SK-N-SH (cell line): ENCODE data around the gene QSER1. TPM values are rescaled to one million over a fixed set of nuclear protein-coding genes. Genes with fewer than 3 reads are reported as not detected.

Source experiments
- CTCF ChIA-PET: fragments of 300-600, 350-600 bp; formaldehyde crosslinking; extraction: SDS; loops from one replicate; lab custom pipeline; 2021; lab: Yijun Ruan, JAX
- POLR2A ChIA-PET: fragments of 350-600 bp; sonication (Branson Sonifier 250); formaldehyde crosslinking; extraction: SDS; loops from one replicate; lab custom pipeline; 2020; ENCODE audit warnings: antibody characterized with exemption, inconsistent platforms; lab: Yijun Ruan, JAX
- DNase-seq: peaks from one replicate; pipeline ENCODE4 v3.0.0; 2012
- H2AFZ ChIP-seq: fragments of 200-600 bp; sonication (generic); 2 replicates; pipeline ENCODE4 v1.8.1; 2016; ENCODE audit warnings: antibody characterized with exemption, mild to moderate bottlenecking, low read depth
- H3F3A ChIP-seq: fragments of 200-600 bp; sonication (generic); replicated peaks from 2 replicates; pipeline ENCODE3; 2016; ENCODE audit warnings: antibody characterized with exemption, mild to moderate bottlenecking; ENCODE audit not compliant: insufficient read depth
- H3K27ac ChIP-seq, 2 experiments: fragments of 200-500 bp in 1 of 2; fragments of 200-600 bp in 1 of 2; sonication (Bioruptor generic) in 1 of 2; sonication (generic), shearing (Covaris generic) in 1 of 2; 2 replicates each; pipeline versions ENCODE4 v1.5.1 to v1.6.1; 2014 to 2016; ENCODE audit warnings: low read depth in 2 of 2, inconsistent platforms in 1 of 2, low read length in 1 of 2, mild to moderate bottlenecking in 1 of 2, mixed read lengths in 1 of 2
- H3K27me3 ChIP-seq: fragments of 200-600 bp; sonication (generic), shearing (Covaris generic); 2 replicates; pipeline ENCODE4 v1.6.1; 2016; ENCODE audit warnings: mixed run types; ENCODE audit not compliant: insufficient read depth
- H3K36me3 ChIP-seq, 2 experiments: fragments of 200-500 bp in 1 of 2; fragments of 200-600 bp in 1 of 2; sonication (Bioruptor generic) in 1 of 2; sonication (generic) in 1 of 2; replicated peaks in 1 of 2; 2 replicates each; pipeline versions ENCODE3 to v1.5.1; 2014 to 2016; ENCODE audit warnings: low read length in 1 of 2, mild to moderate bottlenecking in 1 of 2; ENCODE audit not compliant: insufficient read depth in 2 of 2, control insufficient read depth in 1 of 2
- H3K4me1 ChIP-seq, 2 experiments: fragments of 200-500 bp in 1 of 2; fragments of 200-600 bp in 1 of 2; sonication (Bioruptor generic) in 1 of 2; sonication (generic), shearing (Covaris generic) in 1 of 2; 2 replicates each; pipeline versions ENCODE4 v1.5.1 to v1.6.1; 2014 to 2016; ENCODE audit warnings: low read depth in 1 of 2, low read length in 1 of 2, mixed run types in 1 of 2; ENCODE audit not compliant: insufficient read depth in 2 of 2, control insufficient read depth in 1 of 2
- H3K4me2 ChIP-seq: fragments of 200-600 bp; sonication (generic), shearing (Covaris generic); 2 replicates; pipeline ENCODE4 v1.6.1; 2017; ENCODE audit warnings: mixed run types
- H3K4me3 ChIP-seq, 2 experiments: fragments of 200-500 bp in 1 of 2; fragments of 200-600 bp in 1 of 2; sonication (Bioruptor generic) in 1 of 2; sonication (generic), shearing (Covaris generic) in 1 of 2; 2 replicates each; pipeline versions ENCODE4 v1.5.1 to v1.8.1; 2014 to 2016; ENCODE audit warnings: low read depth in 2 of 2, inconsistent platforms in 1 of 2, low read length in 1 of 2, mild to moderate bottlenecking in 1 of 2, mixed read lengths in 1 of 2, moderate library complexity in 1 of 2
- H3K79me2 ChIP-seq: fragments of 200-600 bp; sonication (generic); 2 replicates; pipeline ENCODE4 v1.8.1; 2017; ENCODE audit warnings: mild to moderate bottlenecking; ENCODE audit not compliant: insufficient read depth
- H3K9ac ChIP-seq: fragments of 200-600 bp; sonication (generic); 2 replicates; pipeline ENCODE4 v1.6.1; 2017; ENCODE audit warnings: mixed run types
- H3K9me2 ChIP-seq: fragments of 200-600 bp; sonication (generic); 2 replicates; pipeline ENCODE4 v1.6.1; 2017; ENCODE audit warnings: mixed run types
- H3K9me3 ChIP-seq: fragments of 200-600 bp; sonication (generic); 2 replicates; pipeline ENCODE4 v1.6.1; 2017; ENCODE audit warnings: mixed run types, mild to moderate bottlenecking, moderate library complexity
- H4K20me1 ChIP-seq: fragments of 200-600 bp; sonication (generic); 2 replicates; pipeline ENCODE4 v1.6.1; 2017; ENCODE audit warnings: mild to moderate bottlenecking, mixed run types; ENCODE audit not compliant: insufficient read depth
- CHD2 ChIP-seq: fragments of 150-350 bp; IDR thresholded peaks from 2 replicates; pipeline ENCODE4 v1.6.1; 2018; ENCODE audit warnings: low read length; ENCODE audit not compliant: partially characterized antibody
- CTCF ChIP-seq: fragments of 200-600 bp; sonication (generic); IDR thresholded peaks from 2 replicates; pipeline ENCODE4 v1.6.1; 2017; ENCODE audit warnings: antibody characterized with exemption, mild to moderate bottlenecking, moderate library complexity
- EZH2phosphoT487 ChIP-seq: fragments of 200-600 bp; sonication (generic); IDR thresholded peaks from 2 replicates; pipeline ENCODE4 v1.6.1; 2017; ENCODE audit warnings: low read depth, mixed run types, mild to moderate bottlenecking, antibody characterized with exemption, moderate library complexity, borderline replicate concordance
- FOSL2 ChIP-seq: IDR thresholded peaks from 2 replicates; pipeline ENCODE4 v1.4.0; 2012; ENCODE audit warnings: low read depth, mild to moderate bottlenecking, moderate library complexity, borderline replicate concordance
- GABPA ChIP-seq: IDR thresholded peaks from 2 replicates; pipeline ENCODE4 v1.4.0; 2012; ENCODE audit warnings: low read depth, mild to moderate bottlenecking
- GATA2 ChIP-seq: sonication (generic); formaldehyde crosslinking; IDR thresholded peaks from 2 replicates; pipeline ENCODE4 v1.5.0; 2020; ENCODE audit warnings: mild to moderate bottlenecking, missing genetic modification reagents
- JUND ChIP-seq: IDR thresholded peaks from 2 replicates; pipeline ENCODE4 v1.4.0; 2012
- MEF2A ChIP-seq: IDR thresholded peaks from 2 replicates; pipeline ENCODE4 v1.4.0; 2012; ENCODE audit warnings: low read depth, borderline replicate concordance
- NFIC ChIP-seq: IDR thresholded peaks from 2 replicates; pipeline ENCODE4 v1.4.0; 2012; ENCODE audit warnings: borderline replicate concordance
- NRF1 ChIP-seq: IDR thresholded peaks from 2 replicates; pipeline ENCODE4 v1.6.1; 2012; ENCODE audit warnings: low read depth, mild to moderate bottlenecking, low read length
- PBX3 ChIP-seq: IDR thresholded peaks from 2 replicates; pipeline ENCODE4; 2012
- RAD21 ChIP-seq: IDR thresholded peaks from 2 replicates; pipeline ENCODE4 v1.6.1; 2012; ENCODE audit warnings: mild to moderate bottlenecking, low read length
- RCOR1 ChIP-seq: fragments of 150-350 bp; IDR thresholded peaks from 2 replicates; pipeline ENCODE4 v1.6.1; 2017; ENCODE audit warnings: antibody characterized with exemption, low read length
- RFX5 ChIP-seq: IDR thresholded peaks from 2 replicates; pipeline ENCODE4 v1.6.1; 2012; ENCODE audit warnings: mild to moderate bottlenecking, improper control_type of control experiment, low read length
- SIN3A ChIP-seq: IDR thresholded peaks from 2 replicates; pipeline ENCODE4 v1.6.1; 2012; ENCODE audit warnings: low read depth, mild to moderate bottlenecking, low read length, moderate library complexity, borderline replicate concordance
- TCF12 ChIP-seq: IDR thresholded peaks from 2 replicates; pipeline ENCODE4 v1.4.0; 2012
- TEAD4 ChIP-seq: IDR thresholded peaks from 2 replicates; pipeline ENCODE4 v1.4.0; 2012; ENCODE audit warnings: mild to moderate bottlenecking, borderline replicate concordance; ENCODE audit not compliant: insufficient read depth
- USF1 ChIP-seq: IDR thresholded peaks from 2 replicates; pipeline ENCODE4 v1.4.0; 2012; ENCODE audit warnings: low read depth, borderline replicate concordance
- USF2 ChIP-seq: fragments of 150-350 bp; IDR thresholded peaks from 2 replicates; pipeline ENCODE4 v1.6.1; 2017; ENCODE audit warnings: antibody characterized with exemption, low read length, low read depth, borderline replicate concordance
- ZBTB33 ChIP-seq: IDR thresholded peaks from 2 replicates; pipeline ENCODE4 v1.4.0; 2012; ENCODE audit warnings: low read depth, borderline replicate concordance
- WGBS: methylation state at CpG from one replicate; pipeline ENCODE4 v1.1.6; 2017; ENCODE audit warnings: low lambda C conversion rate; 5-methylcytosine and 5-hydroxymethylcytosine counted together
- polyA plus RNA-seq, 3 experiments: library from polyadenylated mRNA; depleted of rRNA; stranded (reverse); fragments of >200 nt; gene quantifications; 2 replicates each; pipeline ENCODE4 v1.2.3, GENCODE V29; 2012
- TF ChIP-seq, protein P1 (sequence below): fragments of 150-350 bp; IDR thresholded peaks from 2 replicates; pipeline ENCODE4 v1.6.1; 2016; ENCODE audit warnings: mild to moderate bottlenecking, low read depth, low read length

The QSER1 gene
- polyA plus RNA-seq, 1 of the 3 experiments (the other 2 are of a cell fraction): 4.2 TPM

DNA sequence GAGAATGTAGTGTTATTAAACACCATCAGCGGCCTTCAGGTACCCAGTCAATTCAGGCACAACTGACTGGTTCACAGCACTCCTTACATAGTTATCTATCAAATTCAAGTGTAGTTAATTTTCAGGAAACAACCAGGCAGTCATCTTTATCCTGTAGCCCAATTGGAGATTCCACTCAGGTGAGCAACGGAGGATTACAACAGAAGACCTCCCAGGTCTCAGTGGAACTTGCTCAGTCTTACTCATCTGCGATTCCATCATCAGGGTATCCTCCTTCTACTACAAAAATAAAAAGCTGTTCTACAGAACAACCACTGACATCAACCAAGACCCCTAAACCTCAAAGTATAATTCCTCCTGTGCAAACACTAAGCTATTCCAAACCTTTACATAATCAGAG lies 39.6 kb downstream of the QSER1 start:
- WGBS: 93% methylated on average over 2 of the region's 3 CpGs
- ChIA-PET CTCF (no interaction called here), POLR2A (no interaction called here)
- H3K9me3 ChIP-seq: no peaks in the 10 kb centered on the region
- no peak overlapping the region for H3K9ac ChIP-seq
- H4K20me1 ChIP-seq: peaks cover under 1% of the 10 kb centered on the region; the same call in 1 of the 2 replicates
- H3K36me3 ChIP-seq: peaks cover 60 to 83% of the 10 kb centered on the region in 2 experiments
- no peak overlapping the region for H3K4me2 ChIP-seq
- H3F3A ChIP-seq: peaks cover 3% of the 10 kb centered on the region
- H3K79me2 ChIP-seq: peaks cover 52% of the 10 kb centered on the region; the same call in 1 of the 2 replicates
- no peak overlapping the region for H3K4me3 ChIP-seq
- no peaks in the 10 kb centered on the region for H3K27me3 ChIP-seq
- no peaks in the 10 kb centered on the region; a peak in 1 of 4 replicates for H3K4me1 ChIP-seq
- TF ChIP-seq TEAD4: no peak
- TF ChIP-seq TCF12: no peak
- TF ChIP-seq ZBTB33: no peak
- TF ChIP-seq SIN3A: no peak
- no peak for TF ChIP-seq RCOR1
- no peak for TF ChIP-seq NRF1
- TF ChIP-seq RFX5: no peak
- TF ChIP-seq MEF2A: no peak
- TF ChIP-seq FOSL2: no peak
- TF ChIP-seq USF2: no peak
- no peak for TF ChIP-seq CHD2
- no peak for TF ChIP-seq PBX3
- TF ChIP-seq JUND: no peak
- TF ChIP-seq, all 33 proteins: peak for 0
- Histone ChIP-seq H3K27ac (no peak overlapping the region), H2AFZ (no peak overlapping the region), H3K9me2 (no peaks in the 10 kb centered on the region)
- no peak for DNase-seq

- Histone ChIP-seq H4K20me1 (no peaks in the 10 kb centered on the region), H3K4me1 (no peaks in the 10 kb centered on the region; a peak in 1 of 4 replicates), H3K9ac (no peak overlapping the region), H3K9me2 (no peaks in the 10 kb centered on the region), H3K79me2 (peaks cover 51% of the 10 kb centered on the region), H3K4me3 (no peak overlapping the region), H3K27me3 (no peaks in the 10 kb centered on the region), H3F3A (peaks cover 5% of the 10 kb centered on the region), H2AFZ (no peak overlapping the region), H3K4me2 (no peak overlapping the region), H3K36me3 (peaks cover 57 to 71% of the 10 kb centered on the region in 2 experiments), H3K9me3 (no peaks in the 10 kb centered on the region), H3K27ac (no peak overlapping the region)
- TF ChIP-seq NFIC (peak; percentile 33; the same call in 1 of the 2 replicates), CTCF (no peak), RAD21 (no peak), EZH2phosphoT487 (no peak), USF1 (no peak), GABPA (no peak), GATA2 (CRISPR knock-in tag) (no peak)
- TF ChIP-seq, protein P1, sequence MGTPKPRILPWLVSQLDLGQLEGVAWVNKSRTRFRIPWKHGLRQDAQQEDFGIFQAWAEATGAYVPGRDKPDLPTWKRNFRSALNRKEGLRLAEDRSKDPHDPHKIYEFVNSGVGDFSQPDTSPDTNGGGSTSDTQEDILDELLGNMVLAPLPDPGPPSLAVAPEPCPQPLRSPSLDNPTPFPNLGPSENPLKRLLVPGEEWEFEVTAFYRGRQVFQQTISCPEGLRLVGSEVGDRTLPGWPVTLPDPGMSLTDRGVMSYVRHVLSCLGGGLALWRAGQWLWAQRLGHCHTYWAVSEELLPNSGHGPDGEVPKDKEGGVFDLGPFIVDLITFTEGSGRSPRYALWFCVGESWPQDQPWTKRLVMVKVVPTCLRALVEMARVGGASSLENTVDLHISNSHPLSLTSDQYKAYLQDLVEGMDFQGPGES: no peak
- no peak for DNase-seq
- POLR2A ChIA-PET: interaction anchor here (0.7 kb wide), 1 partner anchor 74 kb away, joined by 3 read pairs; no protein-coding TSS in a partner anchor
- CTCF ChIA-PET: interaction anchor here (0.6 to 2.0 kb wide), 3 partner anchors 130 to 461 kb away, joined by 3 to 6 read pairs (median 3); no protein-coding TSS in a partner anchor
Measured at GRCh38 chr11:32935462-32936029, 42.9 kb downstream of the QSER1 start.
